Testis (tissue), 2 donors: ENCODE results near the gene F2.

Experiments used
- POLR2A ChIP-seq: fragments of 450-650 bp; IDR thresholded peaks from one replicate; pipeline ENCODE4 v1.6.1; 2017; ENCODE audit warnings: antibody characterized with exemption, mild to moderate bottlenecking, moderate library complexity
- TF ChIP-seq, protein P1 (sequence below), 3 experiments: fragments of 450-650 bp in 2 of 3; fragments of 200-600 bp in 1 of 3; sonication (generic) in 1 of 3; IDR thresholded peaks; one replicate each; pipeline ENCODE4 v1.5.1; 2016 to 2019; ENCODE audit warnings: antibody characterized with exemption in 3 of 3, mild to moderate bottlenecking in 2 of 3, moderate library complexity in 1 of 3

DNA sequence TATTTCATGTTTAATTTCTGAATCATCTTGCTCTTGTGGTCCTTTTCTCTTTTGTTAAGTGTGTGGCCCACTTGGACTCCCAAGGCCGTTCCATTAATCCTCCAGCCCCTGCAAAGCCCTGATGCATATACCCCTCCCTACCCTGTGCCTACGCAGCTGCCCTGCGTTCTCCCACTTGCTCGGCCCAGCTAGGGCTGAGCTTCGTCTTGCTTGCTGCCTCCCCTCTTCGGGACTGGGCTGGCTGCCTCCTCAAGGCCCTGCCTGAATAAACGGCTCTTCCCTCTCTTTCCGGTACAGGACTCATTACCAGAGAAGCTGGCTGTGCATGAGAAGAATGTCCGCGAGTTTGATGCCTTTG, 47.1 kb upstream of the F2 start:
- TF ChIP-seq, protein P1, sequence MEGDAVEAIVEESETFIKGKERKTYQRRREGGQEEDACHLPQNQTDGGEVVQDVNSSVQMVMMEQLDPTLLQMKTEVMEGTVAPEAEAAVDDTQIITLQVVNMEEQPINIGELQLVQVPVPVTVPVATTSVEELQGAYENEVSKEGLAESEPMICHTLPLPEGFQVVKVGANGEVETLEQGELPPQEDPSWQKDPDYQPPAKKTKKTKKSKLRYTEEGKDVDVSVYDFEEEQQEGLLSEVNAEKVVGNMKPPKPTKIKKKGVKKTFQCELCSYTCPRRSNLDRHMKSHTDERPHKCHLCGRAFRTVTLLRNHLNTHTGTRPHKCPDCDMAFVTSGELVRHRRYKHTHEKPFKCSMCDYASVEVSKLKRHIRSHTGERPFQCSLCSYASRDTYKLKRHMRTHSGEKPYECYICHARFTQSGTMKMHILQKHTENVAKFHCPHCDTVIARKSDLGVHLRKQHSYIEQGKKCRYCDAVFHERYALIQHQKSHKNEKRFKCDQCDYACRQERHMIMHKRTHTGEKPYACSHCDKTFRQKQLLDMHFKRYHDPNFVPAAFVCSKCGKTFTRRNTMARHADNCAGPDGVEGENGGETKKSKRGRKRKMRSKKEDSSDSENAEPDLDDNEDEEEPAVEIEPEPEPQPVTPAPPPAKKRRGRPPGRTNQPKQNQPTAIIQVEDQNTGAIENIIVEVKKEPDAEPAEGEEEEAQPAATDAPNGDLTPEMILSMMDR (IDR thresholded peaks at IDR 0.05), result no peak
- TF ChIP-seq POLR2A, result no peak
